CD4-positive, alpha-beta T cell treated with Interleukin-15 for 1 hour (primary cell): ENCODE measurements around the gene LGALS14.
"Not testable (repeated sequence)": the region's sequence is repeated elsewhere in the genome, so short reads cannot be mapped to it uniquely, and the experiment has no call there.

ENCODE experiments used
- DNase-seq: peaks from one replicate; pipeline ENCODE4 v3.0.0-alpha.2; 2020

LGALS14 gene

DNA sequence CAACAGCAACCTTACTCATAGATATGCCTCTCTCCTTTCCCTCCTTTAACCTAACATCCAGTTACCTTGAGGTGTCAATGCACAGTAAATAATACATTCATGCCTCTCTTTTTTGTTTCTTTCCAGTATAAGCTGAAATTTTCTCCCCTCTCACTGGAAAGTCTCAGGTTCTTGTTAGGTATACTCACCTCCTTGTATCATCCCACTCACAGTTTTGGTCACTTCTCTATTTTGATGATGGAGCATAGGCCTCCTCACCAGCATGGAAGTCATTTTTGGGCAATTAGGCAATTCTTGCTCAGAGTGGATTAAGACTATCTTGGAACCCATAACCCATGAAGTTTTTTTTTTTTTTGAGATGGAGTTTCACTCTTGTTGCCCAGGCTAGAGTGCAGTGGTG is 5.7 kb upstream of the LGALS14 start:
- DNase-seq = no peak

DNA sequence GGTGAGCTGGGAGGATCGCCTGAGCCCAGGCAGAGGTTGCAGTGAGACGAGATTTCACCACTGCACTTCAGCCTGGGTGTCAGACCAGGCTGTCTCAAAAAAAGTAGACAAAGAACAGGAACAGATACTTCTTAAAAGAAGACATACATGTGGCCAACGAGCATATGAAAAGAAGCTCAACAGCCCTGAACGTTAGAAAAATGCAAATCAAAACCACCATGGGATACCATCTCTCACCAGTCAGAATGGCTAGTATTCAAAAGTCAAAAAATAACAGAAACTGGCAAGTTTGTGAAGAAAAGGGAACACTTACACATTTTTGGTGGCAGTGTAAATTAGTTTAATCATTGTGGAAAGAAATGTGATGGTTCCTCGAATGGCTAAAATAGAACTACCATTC is 3.0 kb upstream of the LGALS14 start:
- no peak for DNase-seq

DNA sequence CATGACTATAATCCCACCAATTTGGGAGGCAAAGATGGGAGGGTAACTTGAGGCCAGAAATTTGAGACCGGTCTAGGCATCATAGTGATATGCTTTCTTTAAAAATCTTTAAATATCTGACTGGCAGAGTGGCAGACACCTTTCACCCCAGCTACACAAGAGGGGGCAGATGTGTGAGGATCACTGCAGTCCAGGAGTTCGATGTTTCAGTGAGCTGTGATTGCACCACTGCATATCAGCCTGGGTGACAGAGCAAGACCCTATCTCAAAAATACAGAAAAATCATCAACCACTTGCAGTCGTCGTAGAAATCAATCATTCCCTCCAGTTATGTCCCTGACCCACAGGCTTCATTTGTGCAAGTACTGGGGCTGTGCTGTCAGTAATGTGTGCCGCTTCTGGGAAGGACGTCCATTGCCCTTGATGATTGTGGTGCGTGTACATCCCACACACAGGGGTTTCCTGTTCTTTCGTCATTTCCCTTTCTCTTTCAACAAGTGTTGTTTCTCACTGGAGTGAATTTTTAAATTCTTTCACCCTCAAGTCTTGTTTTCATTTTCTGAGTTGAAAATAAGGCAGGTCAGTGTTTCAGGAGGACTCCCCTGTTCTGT is 1.4 kb downstream of the LGALS14 start:
- no peak for DNase-seq

DNA sequence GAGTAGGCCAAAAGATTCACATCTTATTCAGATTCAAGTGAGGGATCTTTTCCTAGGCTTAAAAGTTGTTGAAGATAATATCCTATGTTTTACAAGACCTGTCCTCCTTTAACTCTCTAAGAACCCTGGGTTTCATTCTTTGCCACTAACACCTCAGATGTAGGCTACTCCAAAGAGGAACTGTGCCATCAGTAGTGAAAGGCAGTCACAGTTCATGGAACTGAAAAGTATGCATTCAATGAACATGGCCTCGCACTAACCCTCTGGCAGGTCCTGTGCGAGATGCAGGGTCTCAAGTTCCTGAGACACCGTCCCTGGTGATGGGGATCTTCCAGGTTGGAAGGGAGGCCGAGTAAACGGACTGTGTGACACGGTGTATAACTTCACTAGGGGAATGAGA is 4.3 kb downstream of the LGALS14 start:
- DNase-seq = no peak

DNA sequence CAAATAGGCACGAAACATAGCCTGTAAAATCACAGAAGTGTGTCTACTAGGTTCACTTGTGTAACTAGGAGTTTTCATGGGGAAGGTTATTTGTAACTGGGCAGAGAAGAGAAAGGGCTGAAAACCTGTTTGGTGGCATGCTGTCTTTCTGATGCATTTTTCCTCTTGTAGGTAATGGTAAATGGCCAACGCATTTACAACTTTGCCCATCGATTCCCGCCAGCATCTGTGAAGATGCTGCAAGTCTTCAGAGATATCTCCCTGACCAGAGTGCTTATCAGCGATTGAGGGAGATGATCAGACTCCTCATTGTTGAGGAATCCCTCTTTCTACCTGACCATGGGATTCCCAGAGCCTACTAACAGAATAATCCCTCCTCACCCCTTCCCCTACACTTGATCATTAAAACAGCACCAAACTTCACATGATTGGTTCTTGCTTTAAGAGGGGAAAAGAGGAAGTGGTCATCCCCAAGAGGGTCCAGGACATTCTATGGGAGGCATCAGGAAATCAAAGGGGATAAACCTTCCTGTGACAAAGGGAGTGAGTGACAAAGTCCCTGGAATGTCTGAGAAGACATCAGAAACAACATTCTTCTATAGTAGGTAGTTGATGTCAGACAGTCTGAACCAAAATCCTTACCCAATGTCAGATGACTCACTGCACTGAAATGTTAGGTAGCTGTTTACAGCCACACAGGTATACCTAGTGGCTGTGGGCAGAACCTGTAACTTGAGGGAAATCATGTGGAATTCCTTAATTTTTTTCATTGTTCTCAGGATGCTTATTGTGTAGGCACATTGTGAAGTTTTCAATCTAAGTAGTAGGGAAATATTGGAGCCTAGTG is 5.0 kb downstream of the LGALS14 start:
- DNase-seq = no peak

DNA sequence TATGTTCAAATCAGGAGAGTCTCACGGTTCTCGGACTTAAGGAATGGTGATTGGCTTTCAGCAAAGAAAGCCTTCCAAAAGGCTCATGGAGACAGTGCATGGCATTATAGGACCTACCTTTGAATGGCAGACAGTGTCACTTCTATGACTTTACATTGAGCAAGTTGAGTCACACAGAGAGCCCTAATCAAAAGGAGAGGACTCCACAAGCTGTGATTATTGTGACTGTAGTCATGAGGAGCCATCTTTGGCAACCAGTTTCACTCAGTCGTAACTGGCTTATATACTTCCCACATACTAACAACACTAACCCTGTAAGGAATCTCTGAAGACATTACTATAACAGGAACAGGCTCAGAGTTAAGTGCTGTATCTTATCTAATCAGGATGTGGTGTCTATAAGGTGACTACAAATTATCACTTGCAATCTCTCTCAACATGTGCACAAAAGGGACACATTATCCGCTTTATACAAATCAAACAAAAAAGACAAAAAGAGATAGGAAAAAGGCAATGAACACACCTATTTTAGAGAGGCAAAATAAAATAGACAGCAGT is 6.1 kb downstream of the LGALS14 start:
- no peak for DNase-seq

DNA sequence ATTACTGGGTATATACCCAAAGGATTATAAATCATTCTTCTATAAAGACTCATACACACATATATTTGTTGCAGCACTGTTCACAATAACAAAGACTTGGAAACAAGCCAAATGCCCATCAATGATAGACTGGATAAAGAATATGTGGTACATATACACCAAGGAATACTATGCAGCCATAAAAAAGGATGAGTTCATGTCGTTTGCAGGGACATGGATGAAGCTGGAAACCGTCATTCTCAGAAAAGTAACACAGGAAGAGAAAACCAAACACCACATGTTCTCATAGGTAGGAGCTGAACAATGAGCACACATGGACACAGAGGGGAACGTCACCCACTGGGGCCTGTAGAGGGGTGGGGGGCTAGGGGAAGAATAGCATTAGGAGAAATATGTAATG is 15.9 kb downstream of the LGALS14 start:
- not testable (repeated sequence) for DNase-seq

DNA sequence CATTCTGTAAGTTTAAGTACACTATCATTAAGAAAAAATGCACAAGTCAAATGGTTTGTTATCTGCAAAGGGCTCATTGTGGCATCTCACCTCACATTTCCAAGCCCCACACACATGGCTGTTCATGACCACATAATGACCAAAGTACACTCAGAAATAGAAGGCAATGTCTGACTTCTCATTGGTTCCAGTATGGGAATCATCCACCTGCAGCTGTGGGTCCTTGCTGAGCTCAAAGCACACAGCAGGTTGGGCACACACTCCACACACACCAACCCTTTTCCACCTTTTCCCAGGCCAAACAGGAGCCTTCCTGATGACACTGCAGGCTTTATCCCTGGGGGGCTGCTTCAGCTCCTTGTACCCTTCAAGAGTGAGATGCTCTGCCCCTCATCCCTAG is 21.7 kb downstream of the LGALS14 start:
- no peak for DNase-seq

DNA sequence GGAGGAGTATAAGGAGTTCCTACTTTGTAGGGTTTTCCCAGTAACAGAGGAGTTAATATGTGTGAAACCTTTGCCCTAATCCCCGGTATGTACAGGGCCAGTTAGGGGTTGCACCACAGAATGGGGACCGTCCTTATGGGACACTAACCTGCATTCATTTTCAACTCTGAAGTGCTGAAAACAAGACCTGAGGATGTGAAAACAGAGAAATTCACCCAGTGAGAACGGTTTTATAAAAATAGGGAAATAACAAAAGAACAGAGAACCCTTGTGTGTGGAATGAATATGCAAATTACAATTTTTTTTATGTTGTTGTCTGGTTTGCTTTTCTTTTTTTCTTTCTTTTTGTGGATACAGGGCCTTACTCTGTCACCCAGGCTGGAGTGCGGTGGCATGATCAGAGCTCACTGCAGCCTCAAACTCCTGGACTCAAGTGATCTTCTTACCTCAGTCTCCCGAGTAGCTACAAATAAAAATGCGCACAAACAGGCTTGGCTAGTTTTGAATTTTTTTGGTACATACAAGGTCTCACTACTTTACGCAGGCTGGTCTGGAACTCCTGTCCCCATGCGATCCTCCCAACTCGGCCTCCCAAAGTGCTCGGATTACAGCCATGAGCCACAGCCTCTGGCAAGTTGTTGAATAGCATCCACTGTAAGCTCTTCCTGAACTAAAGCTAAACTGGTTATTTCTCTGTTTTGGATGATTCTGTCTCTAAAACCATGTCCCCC is 23.0 kb downstream of the LGALS14 start:
- DNase-seq = no peak

DNA sequence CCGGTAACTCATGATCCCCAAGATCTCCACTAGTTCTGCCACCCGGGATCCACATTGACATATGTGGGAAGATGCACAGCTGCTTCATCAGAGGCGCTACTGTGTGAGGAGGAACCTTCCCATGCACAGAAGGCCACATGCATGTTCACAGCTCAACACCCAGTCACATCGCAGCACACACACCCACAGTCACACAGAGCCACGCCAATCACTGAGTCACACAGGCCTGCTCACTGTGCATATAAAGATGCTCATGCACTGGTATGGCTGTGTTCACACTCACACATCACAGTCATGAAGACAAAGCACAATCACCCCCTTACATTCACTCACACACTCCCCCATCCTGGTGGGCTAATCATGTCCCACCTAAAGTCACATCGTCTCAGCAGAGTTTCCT is 23.8 kb downstream of the LGALS14 start:
- DNase-seq = no peak

DNA sequence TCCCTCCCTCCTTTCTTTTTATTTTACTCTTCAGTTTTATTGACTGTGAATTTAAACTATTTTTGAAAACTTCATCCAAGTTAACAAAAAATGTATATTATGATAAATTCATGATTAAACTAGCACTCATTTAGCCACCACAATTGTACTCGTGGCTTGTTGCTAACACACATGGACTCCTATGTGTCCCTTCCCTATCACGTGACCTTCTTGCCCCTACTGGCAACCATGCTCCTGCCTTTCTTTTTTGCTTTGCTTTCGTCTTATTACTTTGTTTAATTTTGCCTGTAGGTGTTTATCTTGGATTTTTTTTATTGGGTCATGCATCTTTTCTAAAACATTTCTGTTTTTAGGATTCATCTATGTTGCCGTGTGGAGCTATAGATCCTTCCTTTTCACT is 25.3 kb downstream of the LGALS14 start:
- DNase-seq = no peak

DNA sequence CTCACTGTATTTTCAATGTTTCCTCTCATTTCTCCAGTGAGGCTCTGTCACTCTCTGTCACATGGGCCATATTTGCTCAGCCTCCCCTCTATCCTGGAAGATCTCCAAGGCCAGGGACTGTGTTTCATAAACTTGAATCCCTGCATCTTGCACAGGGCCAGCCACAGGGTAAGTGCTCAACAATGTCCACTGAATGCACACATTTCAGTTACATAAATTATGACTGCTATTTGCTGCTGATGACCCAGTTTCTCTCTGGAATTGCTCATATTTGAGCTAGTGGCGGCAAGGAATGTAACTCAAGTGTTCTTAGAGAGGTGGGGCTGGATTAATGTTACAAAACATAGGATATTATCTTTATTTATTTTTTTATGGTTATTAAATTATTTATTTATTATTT is 27.4 kb downstream of the LGALS14 start:
- no peak for DNase-seq

DNA sequence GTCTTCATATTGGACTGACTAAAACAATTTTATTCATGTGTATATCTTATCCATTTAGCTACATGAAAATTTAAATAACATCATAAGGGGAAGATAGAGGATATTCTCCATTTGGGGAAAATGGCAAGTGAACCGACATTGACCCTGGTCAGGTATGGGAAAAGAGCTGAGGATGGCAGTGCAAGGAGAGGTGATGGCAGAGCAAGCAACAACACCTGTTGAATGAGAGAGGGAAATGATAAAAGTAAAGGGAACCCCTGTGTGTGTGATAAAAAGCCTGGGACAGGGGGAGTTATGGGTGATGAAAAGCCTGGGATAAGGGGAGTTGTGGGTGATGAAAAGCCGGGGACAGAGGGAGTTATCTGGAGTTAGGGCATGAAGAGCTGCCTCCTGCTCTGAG is 29.6 kb downstream of the LGALS14 start:
- DNase-seq = no peak

DNA sequence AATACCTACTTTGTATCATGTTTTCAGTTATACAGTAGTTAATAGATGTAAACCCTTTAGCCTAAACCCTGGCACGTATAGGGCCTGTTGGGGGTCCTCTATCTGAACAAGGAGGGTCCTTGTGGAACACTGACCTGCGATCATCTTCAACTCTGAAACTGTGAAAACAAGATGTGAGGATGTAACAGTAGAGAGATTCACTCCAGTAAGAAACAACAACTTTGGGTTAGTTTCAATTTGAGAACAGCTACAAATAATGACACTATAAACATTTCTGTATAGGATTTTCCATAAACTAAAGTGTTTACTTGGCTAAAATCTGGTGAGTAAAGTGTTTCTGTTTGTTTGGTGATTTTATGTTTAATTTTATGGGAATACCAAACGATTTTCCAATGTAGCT is 31.4 kb downstream of the LGALS14 start:
- DNase-seq = no peak

DNA sequence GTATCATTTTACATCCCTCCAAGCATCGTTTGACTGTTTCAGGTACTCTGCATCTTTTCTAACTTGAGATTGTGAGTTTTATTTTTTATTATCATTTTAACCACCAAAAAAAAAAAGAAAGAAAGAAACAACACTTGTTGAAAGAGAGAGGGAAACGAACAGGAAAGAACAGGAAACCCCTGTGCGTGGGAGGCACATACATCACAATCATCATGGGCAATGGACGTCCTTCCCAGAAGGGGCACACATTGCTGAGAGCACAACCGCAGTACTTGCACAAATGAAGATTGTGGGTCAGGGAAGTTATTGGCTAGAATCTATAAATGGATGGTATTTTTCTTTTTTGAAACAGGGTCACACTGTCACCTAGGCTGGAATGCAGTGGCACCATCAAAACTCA is 31.8 kb downstream of the LGALS14 start:
- no peak for DNase-seq

DNA sequence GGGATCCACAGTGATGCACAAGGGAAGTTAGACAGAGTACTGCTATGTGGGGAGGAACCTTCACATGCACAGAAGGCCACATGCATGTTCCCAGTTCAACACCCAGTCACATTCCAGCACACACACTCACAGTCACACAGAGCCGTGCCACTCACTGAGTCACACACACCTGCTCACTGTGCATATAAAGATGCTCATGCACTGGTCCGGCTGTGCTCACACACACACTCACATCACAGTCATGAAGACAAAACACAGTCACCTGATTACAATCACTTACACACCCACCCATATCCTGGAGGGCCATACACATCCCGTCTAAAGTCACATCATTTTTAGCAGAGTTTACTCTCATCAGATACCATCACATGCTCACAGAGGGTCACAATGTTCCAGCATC is 33.1 kb downstream of the LGALS14 start:
- no peak for DNase-seq

DNA sequence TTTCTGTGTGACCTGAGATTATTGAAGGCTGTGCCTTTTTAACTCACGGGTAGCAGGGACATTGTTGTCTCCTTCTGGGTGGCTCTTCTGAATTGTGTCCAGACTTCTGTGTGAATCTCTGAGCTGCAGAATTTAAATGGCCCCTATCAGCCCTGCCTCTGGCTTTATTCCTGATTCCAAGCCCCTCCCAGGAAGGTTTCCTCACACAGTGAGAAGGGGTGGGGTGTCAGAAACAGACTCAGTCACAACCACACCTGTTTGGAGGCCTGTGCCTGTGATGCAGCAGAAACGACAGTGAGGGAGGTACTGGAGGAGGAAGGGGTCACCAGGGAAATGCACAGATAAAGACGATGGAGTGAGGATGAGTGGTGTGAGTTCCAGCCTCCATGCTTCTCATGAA is 33.6 kb downstream of the LGALS14 start, which contains the start of gene CLC:
CLC (minus strand) TSS at position 139 of the 400 bp plus-strand sequence; CDS start at position 62, 77 bp downstream.
- DNase-seq = no peak

DNA sequence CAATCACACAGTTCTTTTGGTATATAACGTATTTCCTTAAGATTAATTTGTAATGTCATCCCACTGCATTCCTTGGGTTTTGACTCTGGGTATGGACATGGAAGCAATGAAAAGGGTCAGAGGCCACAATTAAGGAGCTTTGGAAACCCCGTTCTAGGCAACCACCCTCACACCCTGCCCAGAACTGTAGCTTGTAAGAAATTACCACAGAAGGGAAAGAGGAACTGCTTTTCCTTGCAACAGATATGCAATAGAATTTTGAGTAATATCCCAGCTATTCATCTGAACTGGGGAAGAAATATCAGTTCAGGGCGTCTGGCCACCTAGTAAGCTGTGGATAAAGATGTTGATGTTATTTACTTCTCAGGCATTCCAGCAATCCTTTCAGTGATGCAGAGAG is 34.5 kb downstream of the LGALS14 start:
- no peak for DNase-seq

DNA sequence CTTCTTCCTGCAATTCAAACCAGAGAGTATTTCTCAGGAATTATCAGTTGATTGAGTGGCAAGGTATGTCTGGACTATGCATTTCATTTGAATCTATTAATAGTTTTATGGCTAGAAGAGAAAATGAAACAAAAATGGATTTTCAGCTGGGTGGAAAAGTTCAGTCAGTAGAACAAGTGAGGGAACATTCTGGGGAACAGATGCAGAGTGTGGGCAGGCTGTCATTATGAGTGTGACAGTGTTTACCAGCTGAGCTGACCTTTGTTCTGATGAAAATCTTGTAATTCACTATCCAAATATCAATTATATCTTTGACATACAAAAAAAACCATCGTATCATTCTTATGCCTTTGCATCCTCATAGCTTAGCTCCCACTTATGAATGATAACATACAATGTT is 36.1 kb downstream of the LGALS14 start:
- DNase-seq = no peak

DNA sequence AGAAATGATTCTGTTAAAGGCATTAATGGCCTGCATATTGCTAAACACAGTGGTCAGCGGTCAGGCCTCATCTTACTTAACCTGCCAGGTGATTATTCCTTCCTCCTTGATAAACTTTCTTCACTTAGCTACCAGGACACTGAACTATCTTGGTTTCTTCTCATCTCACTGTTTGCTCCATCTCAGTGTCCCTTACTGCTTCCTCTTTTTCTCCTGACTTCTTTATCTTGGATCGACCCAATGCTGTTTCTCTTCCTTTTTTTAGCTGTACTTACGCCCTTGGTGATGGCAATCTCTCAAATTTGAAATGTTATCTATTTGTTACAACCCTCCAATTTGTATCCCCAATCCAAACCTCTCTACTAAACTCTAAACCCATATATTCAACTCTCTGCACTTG is 41.4 kb downstream of the LGALS14 start:
- no peak for DNase-seq

DNA sequence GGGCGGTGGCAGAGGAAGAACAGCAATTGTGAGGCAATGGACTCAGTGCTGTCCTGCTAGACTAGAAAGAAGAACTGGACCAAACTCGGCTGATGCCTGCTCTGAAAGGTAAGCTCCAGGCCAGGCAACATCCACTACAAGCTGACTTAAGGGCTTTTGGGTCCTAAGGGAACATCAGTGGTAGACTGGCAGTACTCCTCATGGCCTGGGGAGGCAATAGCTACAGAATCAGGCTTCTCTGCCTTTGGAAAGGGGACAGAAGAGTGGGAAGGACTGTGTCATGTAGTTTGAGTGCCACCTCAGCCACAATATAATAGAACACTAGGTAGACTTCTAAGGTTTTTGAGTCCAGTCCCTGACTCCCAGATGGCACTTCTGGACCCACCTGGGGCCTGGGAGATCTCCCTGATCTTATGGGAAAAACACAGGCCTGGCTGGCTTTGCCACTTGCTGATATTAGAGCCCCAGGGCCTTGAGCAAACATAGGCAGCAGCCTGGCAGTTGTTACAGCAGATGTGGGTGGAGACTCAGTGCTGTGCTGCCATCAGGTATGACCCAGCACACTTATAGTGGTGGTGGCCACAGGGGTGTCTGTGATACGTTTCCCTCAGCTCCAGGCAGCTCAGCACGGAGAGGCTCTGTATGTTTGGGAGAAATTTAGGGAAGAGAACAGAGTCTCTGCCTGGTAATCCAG is 42.7 kb downstream of the LGALS14 start:
- DNase-seq = no peak

DNA sequence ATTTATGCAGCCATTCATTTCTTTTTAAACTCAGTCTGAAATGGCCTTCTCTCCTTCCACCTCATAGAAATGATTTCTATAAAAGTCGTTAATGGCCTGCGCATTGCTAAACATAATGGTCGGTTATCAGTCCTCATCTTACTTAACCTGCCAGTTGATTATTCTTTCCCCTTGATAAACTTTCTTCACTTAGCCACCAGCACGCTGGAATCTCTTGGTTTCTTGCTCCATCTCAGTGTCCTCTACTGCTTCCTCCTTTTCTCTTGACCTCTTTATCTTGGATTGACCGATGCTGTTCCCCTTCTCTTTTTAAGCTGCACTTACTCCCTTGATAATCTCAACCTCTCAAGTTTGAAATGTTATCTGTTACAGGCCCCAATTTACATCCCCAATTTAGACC is 45.7 kb downstream of the LGALS14 start:
- DNase-seq = no peak

DNA sequence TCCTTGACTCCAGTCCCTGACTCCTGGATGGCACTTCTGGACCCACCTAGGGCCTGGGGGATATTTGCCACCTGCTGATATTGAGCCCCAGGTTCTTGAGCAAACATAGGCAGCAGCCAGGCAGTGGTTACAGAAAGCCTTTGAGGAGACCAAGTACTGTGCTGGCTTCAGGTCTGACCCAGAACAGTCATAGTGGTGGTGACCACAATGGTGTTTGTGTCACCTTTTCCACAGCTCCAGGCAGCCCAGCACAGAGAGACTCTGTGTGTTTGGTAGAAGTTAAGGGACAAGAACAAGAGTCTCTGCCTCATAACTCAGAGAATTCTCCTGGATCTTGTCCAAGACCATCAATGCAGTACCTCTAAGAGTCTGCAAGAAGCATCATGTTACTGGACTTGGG is 48.1 kb downstream of the LGALS14 start:
- DNase-seq = no peak
